Cardiac septum (tissue), 1 donor: Measurements from ENCODE around the gene PRR27. TPM values are rescaled to one million over a fixed set of nuclear protein-coding genes. Genes with fewer than 3 reads are reported as not detected.
"Not testable (repeated sequence)": the region's sequence is repeated elsewhere in the genome, so short reads cannot be mapped to it uniquely, and the experiment has no call there.

Experiments
- DNase-seq: peaks from one replicate; pipeline ENCODE4 v3.0.0-alpha.2; 2020; ENCODE audit warnings: low spot score
- intact Hi-C: fragments of 100-400 bp; cut with DNase I; formaldehyde crosslinking; loops from one replicate; pipeline ENCODE4 v1.14.0; 2022
- total RNA-seq: library from RNA; stranded (reverse); fragmentation: NEBNext Ultra II Directional; extraction: Animal tissue kit (Norgen Biotek cat#: 25700); gene quantifications from one replicate; pipeline ENCODE4 v1.2.1, GENCODE V29; 2021
- donor health status: DM: no; HTN: no; CAD: no.

PRR27 gene
- total RNA-seq, 1 donor from 2014 or later: not detected

- DNase-seq: no peak
- intact Hi-C loops: no loop called here
Measured at GRCh38 chr4:70195425-70195824, 41.4 kb downstream of the PRR27 start, which contains the start of gene ODAM. Gene ODAM, plus strand, starts transcription at chr4:70195725. Its CDS starts 819 bp downstream, at chr4:70196544.

GRCh38 chr4:70196857-70197256 is 42.8 kb downstream of the PRR27 start:
- DNase-seq: no peak
- intact Hi-C loops: no loop called here

- intact Hi-C loops: no loop called here
- DNase-seq: no peak
Measured at GRCh38 chr4:70197842-70198241, 43.8 kb downstream of the PRR27 start.

- intact Hi-C loops: no loop called here
Measured at GRCh38 chr4:70203601-70204000, 49.6 kb downstream of the PRR27 start.

GRCh38 chr4:70212752-70213151 is 58.7 kb downstream of the PRR27 start:
- intact Hi-C loops, DNase-seq: not testable (repeated sequence)

More at GRCh38 chr4:70203601-70204000, 49.6 kb downstream of the PRR27 start:
- no peak for DNase-seq

Other genes starting within 250 kb of the PRR27 start
- gene CSN1S1, start 223.2 kb upstream of the PRR27 start, total RNA-seq: not detected
- gene CSN2, start 188.5 kb upstream of the PRR27 start, total RNA-seq: not detected
- gene STATH, start 158.3 kb upstream of the PRR27 start, total RNA-seq: not detected
- not detected for gene HTN3, start 125.8 kb upstream of the PRR27 start, total RNA-seq
- gene HTN1, start 103.8 kb upstream of the PRR27 start, total RNA-seq: not detected
- not detected for gene ODAM, start 41.5 kb downstream of the PRR27 start, total RNA-seq
- gene FDCSP, start 71.9 kb downstream of the PRR27 start, total RNA-seq: not detected
- gene CSN3, start 88.4 kb downstream of the PRR27 start, total RNA-seq: not detected
- not detected for gene CABS1, start 180.7 kb downstream of the PRR27 start, total RNA-seq
- gene SMR3A, start 206.5 kb downstream of the PRR27 start, total RNA-seq: not detected
- not detected for gene SMR3B, start 228.9 kb downstream of the PRR27 start, total RNA-seq
- gene OPRPN, start 243.7 kb downstream of the PRR27 start, total RNA-seq: not detected